Measurements from ENCODE around the gene LPIN3.

The LPIN3 gene

GRCh38 chr20:41318271-41318649 lies 22.4 kb upstream of the LPIN3 start:
- no peak for DNase-seq (ENCODE audit: extremely low read depth in 1 of 2, low read depth in 1 of 2)

GRCh38 chr20:41320441-41320840 lies 20.2 kb upstream of the LPIN3 start:
- DNase-seq (ENCODE audit: extremely low read depth in 1 of 2, low read depth in 1 of 2) = no peak

- no peak for DNase-seq (ENCODE audit: extremely low read depth in 1 of 2, low read depth in 1 of 2)
These were observed 19.6 kb upstream of the LPIN3 start for GRCh38 chr20:41320976-41321375.

- DNase-seq (ENCODE audit: extremely low read depth in 1 of 2, low read depth in 1 of 2) = no peak
These were observed 13.4 kb upstream of the LPIN3 start for GRCh38 chr20:41327178-41327577.

- DNase-seq (ENCODE audit: extremely low read depth in 1 of 2, low read depth in 1 of 2) = peak in 1 of 2 donors; percentile 40
These were observed 10.9 kb upstream of the LPIN3 start for GRCh38 chr20:41329435-41330342.

GRCh38 chr20:41330343-41330720 lies 10.3 kb upstream of the LPIN3 start:
- DNase-seq (ENCODE audit: extremely low read depth in 1 of 2, low read depth in 1 of 2) = no peak

- DNase-seq (ENCODE audit: extremely low read depth in 1 of 2, low read depth in 1 of 2) = no peak
These were observed 9.7 kb upstream of the LPIN3 start for GRCh38 chr20:41330941-41331340.

- no peak for DNase-seq (ENCODE audit: extremely low read depth in 1 of 2, low read depth in 1 of 2)
These were observed 8.9 kb upstream of the LPIN3 start for GRCh38 chr20:41331731-41332130.

GRCh38 chr20:41334036-41334435 lies 6.6 kb upstream of the LPIN3 start:
- DNase-seq (ENCODE audit: extremely low read depth in 1 of 2, low read depth in 1 of 2) = no peak

GRCh38 chr20:41334443-41335421 lies 5.9 kb upstream of the LPIN3 start:
- DNase-seq (ENCODE audit: extremely low read depth in 1 of 2, low read depth in 1 of 2) = no peak

- DNase-seq (ENCODE audit: extremely low read depth in 1 of 2, low read depth in 1 of 2) = no peak
These were observed 5.0 kb upstream of the LPIN3 start for GRCh38 chr20:41335591-41335990.

- DNase-seq (ENCODE audit: extremely low read depth in 1 of 2, low read depth in 1 of 2) = no peak
These were observed 3.7 kb upstream of the LPIN3 start for GRCh38 chr20:41336711-41337492.

- DNase-seq (ENCODE audit: extremely low read depth in 1 of 2, low read depth in 1 of 2) = peak; percentile 64 to 78
These were observed 679 bp upstream of the LPIN3 start for GRCh38 chr20:41339957-41340326.

- no peak for DNase-seq (ENCODE audit: extremely low read depth in 1 of 2, low read depth in 1 of 2)
These were observed 2.1 kb downstream of the LPIN3 start for GRCh38 chr20:41342474-41343464.

- DNase-seq (ENCODE audit: extremely low read depth in 1 of 2, low read depth in 1 of 2) = no peak
These were observed 3.9 kb downstream of the LPIN3 start for GRCh38 chr20:41344477-41344876.

GRCh38 chr20:41344938-41345728 lies 4.5 kb downstream of the LPIN3 start:
- DNase-seq (ENCODE audit: extremely low read depth in 1 of 2, low read depth in 1 of 2) = no peak

GRCh38 chr20:41345729-41346067 lies 5.1 kb downstream of the LPIN3 start:
- DNase-seq (ENCODE audit: extremely low read depth in 1 of 2, low read depth in 1 of 2) = no peak

- no peak for DNase-seq (ENCODE audit: extremely low read depth in 1 of 2, low read depth in 1 of 2)
These were observed 7.2 kb downstream of the LPIN3 start for GRCh38 chr20:41347523-41348429.
